Activated naive CD4-positive, alpha-beta T cell treated with anti-CD3 and anti-CD28 coated beads, Interleukin-2, amount 50 U/mL, for 16 hours (primary cell): ENCODE data around the gene DMAC2.
"Not testable (repeated sequence)": the region's sequence is repeated elsewhere in the genome, so short reads cannot be mapped to it uniquely, and the experiment has no call there.

Experiments used
- DNase-seq: peaks from one replicate; pipeline ENCODE4 v3.0.0-alpha.2; 2020

The DMAC2 gene

DNA sequence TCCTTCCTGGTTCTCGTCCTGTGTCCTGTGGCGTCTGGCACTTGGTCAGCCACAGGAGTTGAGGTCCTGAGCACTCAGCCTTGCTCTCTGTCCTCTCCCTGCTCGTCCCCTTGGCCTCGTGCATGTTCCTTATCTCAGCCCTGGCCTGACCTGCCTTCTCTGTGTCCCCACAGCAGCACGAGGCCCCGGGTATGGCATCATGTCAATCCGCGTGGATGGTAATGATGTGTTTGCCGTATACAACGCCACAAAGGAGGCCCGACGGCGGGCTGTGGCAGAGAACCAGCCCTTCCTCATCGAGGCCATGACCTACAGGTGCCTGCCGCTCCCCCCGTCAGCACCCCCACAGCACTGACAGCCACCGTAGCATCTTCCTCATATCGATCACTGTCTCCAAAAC, 17.3 kb downstream of the DMAC2 start:
- no peak for DNase-seq

DNA sequence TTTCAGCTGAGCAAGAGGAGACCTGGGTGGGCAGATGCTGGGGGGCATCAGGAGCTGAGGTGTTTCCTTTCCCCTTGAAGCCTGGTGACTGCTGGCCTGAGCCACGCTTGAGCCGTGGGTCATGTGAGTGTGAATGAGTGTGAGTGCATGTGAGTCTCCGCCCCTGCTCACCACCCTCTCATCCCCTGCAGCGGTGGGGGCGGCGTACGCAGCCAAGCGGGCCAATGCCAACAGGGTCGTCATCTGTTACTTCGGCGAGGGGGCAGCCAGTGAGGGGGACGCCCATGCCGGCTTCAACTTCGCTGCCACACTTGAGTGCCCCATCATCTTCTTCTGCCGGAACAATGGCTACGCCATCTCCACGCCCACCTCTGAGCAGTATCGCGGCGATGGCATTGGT, 17.7 kb downstream of the DMAC2 start:
- no peak for DNase-seq

DNA sequence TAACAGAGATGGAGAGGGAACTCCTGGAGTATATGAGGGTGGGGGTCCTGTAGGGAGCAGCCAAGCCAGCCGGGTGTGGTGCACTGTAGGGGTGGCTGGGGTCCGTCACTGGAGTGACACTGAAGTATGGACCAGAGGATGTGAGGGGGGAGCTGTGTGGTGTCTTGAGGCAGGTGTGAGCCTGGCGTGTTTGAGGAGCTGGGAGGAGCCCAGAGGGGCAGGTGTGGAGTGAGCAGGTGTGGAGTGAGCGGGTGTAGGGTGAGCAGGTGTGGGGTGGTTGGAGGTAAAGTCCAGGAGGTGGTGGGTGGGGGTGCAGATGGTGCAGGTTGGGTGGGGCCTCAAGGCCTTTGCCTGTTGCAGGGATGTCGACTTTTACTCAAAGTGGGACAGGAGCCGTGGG, 18.4 kb downstream of the DMAC2 start:
- no peak for DNase-seq

DNA sequence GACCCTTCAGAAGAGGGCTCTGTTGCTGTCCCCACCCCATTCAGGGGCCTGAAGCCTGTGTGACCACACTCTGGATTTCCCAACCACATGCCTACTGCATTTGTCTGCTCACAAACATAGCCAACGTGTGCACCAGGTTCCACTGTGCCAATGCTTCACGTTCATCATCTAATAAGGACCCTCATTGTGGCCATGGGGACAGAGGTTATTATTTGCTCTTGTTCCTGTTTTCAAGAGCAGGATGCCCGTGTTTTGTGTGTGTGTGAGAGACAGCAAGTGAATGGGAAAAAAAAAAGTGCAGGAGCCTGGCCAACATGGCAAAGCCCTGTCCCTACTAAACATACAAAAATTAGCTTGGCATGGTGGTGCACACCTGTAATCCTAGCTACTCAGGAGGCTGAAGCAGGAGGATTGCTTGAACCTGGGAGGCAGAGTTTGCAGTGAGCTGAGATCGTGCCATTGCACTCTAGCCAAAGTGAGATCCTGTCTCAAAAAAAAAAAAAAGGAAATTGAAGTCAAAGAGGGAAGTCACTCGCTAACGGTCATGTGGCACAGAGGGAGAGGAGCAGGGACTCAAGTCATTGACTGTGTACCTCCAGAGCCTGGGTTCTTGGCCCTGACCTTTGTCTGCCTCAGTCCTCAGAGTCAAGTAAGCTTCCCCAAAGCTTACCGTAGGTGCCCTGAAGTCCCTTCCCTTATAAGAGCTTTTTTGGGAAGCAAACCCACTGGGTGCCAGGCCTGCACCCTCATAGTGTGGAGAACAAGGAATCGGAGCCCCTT, 19.4 kb downstream of the DMAC2 start:
- no peak for DNase-seq

DNA sequence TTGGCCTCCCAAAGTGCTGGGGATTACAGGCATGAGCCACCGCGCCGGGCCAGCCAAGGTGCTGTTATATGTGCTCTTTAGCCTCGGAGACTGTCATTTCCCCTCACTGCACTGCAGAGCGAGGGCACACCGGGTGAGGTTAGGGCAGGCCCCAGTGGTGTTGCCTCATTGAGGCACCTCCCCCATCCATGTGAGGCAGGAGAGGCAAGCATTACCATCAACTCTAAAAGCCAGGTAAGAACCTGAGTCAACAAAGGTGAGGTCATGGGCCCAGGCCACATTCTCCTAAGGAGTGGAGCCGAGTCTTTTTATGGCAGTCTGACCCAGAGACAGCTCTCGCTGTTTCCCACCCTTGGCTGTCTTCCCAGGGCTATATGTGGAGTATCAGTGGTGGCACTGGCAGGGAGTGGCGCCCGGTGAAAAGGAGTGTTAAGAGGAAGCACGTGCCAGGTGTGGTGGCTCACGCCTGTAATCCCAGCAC, 23.5 kb downstream of the DMAC2 start:
- no peak for DNase-seq

DNA sequence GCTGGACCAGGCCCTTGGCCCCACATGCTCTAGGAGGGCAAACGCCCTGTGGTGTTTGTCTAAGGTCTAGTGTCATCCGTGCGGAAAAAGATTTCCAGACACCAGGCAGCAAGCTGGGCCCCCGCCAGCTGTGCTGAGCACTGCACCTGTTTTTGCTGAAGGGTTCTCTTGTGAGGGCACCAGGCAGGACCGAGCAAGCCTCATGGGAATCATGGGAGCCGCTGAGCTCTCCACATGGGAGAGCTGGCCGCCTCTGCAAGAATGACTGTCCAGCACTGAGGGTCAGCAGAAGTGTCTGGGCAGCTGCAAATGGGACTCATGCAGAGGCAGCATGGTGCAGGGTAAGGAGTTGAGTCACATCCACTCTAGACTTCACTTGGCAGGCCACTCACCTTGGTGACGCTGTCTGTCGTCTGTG, 24.5 kb downstream of the DMAC2 start:
- no peak for DNase-seq

DNA sequence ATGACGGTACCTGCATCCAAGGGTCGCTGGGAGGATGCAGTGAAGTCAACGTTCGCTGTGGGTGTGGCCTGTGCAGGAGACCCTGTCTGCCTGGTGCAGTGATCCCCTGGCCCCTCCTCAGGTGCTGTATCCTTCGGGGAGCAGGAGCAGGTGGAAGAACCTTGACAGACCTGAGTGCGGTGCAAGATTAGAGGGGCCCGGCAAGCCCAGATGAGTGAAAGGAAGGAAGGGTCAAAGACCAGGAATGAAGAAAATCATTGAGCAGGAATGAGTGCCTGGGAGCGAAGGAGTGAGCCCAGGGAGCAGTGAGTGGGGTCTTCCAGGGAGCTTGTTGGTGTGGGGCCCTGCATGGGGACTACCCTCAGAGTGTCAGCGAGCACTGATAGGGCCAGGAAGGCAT, 25.3 kb downstream of the DMAC2 start:
- no peak for DNase-seq

DNA sequence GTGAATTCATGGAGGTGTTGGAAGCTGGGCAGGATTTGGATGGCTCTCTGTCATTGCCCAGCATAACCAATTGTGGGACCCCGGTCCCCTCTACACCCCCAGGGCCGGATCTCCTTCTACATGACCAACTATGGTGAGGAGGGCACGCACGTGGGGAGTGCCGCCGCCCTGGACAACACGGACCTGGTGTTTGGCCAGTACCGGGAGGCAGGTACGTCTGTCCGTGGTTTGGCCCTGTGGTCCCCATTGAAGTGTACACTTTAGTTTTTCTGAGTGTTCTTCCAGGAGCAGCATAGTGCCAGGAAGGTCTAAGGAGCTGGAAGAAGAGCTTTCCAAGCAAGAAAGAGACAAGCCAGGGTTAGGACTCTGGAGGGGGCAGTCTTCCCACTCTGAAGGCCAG, 25.8 kb downstream of the DMAC2 start:
- no peak for DNase-seq

DNA sequence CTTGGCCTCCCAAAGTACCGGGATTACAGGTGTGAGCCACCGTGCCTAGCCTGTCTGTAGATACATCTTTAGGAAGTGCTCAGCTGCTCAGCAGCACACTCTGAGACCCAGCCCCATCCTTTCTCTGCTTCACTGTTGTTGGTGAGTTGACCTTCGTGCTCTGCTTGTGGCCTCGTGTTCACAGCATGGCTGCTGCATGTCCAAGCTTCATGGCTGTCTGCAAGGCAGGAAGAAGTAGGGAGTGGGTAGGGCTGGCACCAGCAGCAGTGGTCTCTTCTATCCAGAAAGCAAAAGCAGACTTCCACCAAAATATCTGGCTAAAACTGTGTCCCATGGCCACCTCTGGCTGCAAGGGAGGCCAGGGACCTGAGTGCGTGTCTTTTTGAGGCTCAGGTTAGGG, 26.8 kb downstream of the DMAC2 start:
- DNase-seq, result no peak

DNA sequence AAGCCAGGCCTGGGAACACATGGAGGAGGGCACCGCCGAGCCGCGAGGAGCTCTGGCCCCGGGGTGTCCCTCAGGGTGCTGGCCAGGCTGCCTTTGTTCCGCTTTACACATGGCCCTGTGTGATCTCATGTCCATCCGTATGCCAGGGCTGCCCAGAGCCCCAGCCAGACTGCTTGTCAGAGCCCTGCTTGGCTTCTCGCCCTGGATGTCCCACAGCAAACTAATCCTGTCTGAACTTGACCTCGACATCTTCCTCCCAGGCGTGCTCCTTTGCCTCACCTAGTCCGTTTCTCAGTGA, 27.8 kb downstream of the DMAC2 start:
- no peak for DNase-seq

DNA sequence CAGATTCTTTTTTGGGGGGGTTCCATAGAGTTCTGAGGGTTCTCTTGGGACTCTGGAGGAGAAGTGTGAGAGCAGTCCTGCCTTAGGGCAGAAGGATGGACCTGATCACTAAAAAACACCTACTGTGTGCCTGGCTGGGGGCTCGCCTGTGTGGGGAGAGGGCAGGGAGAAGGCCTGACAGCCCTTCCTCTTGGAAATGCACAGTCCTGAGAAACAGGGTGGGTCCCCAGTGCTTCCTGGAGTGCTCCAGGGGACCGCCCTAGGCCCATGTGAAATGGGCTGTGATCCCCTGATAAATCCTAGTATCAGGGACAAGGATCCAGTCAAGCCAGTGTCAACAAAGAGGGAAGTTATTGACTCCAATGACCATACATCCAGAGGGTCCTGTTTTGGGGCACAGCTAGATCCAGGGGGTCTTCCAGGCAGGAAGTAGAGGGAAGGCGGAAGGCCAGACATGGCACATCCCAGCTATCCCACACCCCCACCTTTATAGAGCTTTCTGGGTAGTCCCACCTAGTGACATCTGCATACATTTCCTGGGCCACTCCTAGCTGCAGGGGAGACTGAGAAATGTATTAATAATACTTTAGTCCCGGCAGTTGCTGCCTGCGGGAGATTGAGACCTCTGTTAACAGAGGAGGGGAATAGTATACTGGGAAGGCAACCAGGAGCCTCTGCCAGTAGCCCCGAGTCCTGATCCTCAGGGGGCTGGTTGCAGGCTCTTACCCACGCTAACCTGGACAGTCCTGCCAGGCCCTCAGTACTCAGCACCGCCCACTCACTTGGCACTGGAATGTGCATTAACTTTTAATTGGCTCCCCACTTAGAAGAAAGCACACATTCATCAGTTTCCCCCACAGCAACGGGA, 28.4 kb downstream of the DMAC2 start:
- DNase-seq, result no peak

DNA sequence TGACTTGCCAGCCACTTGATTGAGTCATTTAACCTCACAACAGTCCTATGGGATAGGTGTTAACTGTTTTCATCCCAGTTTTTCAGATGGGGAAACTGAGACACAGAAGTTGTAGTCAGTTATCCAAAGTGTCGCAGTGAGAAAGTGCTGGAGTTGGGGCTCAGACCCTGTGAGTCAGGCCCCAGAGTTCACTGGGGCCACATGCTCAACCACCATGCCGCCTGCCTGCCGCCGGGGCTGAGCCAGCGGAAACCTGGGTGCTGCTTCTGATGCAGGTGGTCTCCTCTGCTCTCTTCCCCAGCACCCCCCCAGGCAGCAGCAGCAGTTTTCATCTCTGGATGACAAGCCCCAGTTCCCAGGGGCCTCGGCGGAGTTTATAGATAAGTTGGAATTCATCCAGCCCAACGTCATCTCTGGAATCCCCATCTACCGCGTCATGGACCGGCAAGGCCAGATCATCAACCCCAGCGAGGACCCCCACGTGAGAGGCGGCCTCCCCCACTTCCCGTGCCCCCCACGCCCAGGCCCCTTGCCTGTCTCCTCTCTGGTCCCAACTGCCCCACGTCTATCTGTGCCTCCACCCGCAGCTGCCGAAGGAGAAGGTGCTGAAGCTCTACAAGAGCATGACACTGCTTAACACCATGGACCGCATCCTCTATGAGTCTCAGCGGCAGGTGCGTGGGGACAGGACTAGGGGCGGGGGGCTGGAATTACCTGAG, 29.2 kb downstream of the DMAC2 start:
- no peak for DNase-seq

DNA sequence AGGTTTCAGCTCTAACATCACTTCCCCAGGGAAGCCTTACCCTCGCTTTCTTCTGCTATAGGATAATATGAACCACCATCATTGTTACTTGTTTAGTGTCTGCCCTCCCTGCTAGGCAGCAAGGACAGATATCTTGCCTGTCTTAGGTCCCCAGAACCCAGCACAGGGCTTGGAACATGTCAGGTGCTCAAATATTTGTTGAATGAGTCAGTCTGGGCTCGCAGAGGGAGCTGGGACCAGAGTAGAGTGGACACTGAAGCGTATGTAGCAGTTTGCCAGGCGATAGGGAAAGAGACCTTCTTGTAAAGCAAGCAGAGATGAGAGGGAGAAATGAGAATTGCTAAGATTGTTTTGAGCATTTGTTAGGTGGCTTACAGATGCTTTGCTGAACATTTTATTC, 30.4 kb downstream of the DMAC2 start:
- DNase-seq, result no peak

DNA sequence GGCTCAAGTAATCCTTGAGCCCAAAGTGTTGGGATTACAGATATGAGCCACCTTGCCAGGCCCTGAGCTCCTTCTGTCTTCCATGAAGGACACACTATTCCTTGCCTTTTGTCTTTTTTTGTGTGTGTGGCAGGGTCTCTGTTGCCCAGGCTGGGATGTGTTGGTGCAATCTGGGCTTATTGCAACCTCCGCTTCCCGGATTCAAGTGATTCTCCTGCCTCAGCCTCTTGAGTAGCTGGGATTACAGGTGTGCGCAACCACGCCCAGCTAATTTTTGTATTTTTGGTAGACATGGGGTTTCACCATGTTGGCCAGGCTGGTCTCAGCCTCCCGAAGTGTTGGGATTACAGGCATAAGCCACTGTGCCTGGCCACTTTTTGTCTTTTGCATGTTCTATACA, 30.9 kb downstream of the DMAC2 start:
- not testable (repeated sequence) for DNase-seq

DNA sequence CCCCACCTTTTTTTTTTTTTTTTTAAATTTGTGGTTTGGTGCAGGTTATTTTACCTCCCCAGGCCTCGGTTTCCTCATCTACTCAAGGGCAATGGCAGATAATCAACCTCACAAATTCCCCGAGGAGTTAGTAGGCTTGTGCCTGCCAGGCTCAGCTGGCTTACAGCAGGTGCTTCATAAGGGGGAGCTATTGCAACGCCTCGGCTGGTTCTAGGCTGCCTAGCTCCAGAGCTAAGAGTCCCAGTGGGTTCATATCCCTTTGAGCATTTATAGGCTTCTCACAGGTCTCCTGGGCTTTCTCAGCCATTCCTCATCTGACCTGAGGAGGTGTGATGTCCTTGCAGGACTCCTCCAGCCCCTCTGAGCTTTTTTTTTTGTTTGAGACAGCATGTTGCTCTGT, 31.5 kb downstream of the DMAC2 start:
- DNase-seq, result no peak

DNA sequence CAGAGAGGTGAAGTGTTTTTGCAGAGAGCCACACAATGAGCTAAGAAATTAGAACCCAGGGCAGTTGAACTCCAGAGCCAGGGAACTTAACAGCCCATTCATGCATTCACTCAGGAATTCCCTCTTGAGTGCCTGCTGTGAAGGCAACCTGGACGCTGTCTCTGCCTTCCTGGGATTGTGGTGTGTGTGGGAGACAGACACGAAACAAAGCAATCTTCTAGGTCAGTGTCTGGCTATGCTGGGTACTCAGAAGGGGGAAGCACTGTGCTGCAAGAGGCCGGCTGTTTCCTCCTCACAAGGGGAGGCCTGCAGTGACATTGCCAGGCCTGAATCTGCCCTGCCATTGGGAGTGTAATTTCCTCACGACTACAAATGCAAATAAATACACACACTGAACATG, 32.4 kb downstream of the DMAC2 start:
- no peak for DNase-seq

DNA sequence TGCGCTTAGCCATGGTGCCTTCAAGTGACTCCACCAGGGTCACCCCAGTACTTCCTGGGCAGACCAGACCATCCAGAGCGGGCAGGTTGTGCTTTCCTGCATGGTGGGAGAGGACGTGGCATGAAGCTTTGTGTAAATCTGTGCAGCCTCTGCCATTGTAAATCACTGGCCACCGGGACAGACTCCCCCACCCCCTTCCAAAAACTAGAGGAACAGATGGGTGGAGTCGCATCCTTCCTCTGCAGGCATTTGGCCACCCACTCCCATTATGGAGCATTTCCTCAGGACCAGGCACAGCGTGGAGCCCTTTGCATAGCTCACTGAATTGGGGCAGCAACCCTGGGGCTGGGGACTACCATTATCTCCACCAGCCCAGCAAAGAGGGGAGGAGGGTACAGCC, 33.9 kb downstream of the DMAC2 start:
- DNase-seq, result no peak

DNA sequence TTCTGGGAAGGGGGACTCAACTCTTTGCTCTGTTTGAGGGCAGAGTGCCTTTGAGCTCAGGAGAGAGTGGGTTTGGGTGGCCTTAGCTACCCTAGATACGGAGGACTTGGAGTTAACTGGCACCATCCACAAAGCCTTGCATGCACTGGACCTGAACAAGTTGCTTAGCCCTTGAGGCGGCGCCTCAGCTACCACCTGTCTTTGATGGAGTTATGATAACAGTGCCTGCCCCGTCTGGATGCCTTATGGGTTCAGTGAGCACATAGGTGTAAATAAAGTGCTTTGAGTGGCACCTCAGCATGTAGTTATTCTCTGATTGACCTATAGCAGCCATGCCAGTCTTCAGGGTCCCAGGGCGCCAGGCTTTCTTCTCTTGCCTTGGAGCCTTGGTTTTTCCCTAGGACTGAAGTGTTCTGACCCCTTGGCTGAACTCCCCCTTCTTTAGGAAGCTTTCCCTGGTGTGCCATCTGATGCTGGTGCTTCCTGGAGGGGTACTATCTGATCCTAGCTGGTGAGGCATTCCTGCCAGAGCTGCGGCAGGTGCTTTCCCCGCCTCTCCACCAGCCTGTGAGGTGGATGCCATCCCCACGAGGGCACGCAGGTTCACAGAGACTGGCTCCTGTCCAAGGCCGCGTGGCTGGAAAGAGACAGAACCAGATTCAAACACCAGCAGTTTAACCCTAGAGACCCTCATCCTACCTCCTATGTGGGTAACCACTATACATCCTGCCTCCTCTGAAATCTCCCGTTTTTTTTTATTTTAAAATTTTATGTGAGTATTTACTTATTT, 36.3 kb downstream of the DMAC2 start:
- DNase-seq, result no peak

DNA sequence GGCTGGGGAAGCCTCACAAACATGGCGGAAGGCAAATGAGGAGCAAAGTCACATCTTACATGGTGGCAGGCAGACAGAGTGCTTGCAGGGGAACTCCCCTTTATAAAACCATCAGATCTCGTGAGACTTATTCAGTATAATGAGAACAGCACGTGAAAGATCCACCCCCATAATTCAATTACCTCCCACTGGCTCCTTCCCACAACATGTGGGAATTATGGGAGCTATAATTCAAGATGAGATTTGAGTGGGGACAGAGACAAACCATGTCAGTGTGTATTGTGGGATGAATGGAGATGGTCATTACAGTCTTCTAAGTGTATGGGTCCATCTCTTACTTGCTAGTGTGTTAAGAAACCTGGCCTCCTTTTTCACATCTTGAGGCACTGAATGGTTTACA, 37.7 kb downstream of the DMAC2 start:
- no peak for DNase-seq

DNA sequence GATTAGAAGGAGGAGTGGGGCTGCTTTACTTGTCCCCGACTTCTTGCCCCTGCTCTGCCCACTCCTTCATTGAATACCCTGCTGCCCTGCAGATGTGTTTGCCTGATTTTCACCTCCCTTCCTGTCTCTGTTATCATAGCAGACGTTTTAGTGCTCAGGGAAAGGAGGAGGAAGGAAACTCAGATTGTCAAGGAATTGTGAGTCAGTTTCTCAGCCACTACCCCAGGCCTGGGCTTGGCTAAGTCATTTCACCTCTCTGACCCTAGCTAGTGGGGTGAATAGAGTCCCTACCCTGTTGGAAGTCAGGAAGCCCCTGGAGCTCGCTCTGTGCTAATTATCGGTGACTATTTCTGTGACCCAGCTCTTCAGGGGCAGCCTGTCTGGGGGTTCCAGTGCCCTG, 38.2 kb downstream of the DMAC2 start:
- no peak for DNase-seq

DNA sequence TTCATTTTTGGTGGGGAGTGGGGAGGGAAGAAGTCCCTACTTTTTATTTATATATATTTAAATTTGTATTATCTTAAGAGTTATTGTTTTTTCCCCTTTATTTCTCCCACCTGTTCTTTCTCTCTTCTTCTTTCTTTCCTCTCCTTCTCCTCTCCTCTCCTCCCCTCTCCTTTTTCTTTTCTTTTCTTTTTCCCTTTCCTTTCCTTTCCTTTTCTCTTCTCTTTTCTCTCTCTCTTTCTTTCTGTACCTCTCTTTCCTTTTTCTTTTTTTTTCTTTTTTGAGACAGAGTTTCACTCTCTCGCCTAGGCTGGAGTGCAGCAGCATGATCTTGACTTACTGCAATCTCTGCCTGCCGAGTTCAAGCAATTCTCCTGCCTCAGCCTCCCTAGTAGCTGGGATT, 40.2 kb downstream of the DMAC2 start:
- DNase-seq, result no peak

DNA sequence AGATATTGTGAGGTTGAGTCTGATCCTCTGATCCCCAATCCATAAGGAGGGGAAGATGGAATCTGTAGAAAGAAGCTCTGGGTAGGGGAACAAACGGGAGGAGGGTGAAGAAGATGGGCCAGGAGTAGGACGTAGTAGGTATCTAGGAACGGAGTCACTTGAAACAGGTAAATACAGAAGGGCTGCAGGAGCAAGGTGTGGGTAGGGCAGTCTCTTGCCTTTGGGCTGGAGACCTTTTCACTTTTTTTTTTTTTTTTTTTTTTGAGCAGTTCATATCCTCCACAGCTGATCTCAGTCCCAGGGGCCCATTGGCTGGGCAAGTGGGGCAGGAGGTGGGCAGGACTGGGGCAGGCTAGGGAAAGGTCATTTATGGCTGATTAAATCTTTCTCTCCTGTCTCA, 40.6 kb downstream of the DMAC2 start:
- DNase-seq, result no peak

DNA sequence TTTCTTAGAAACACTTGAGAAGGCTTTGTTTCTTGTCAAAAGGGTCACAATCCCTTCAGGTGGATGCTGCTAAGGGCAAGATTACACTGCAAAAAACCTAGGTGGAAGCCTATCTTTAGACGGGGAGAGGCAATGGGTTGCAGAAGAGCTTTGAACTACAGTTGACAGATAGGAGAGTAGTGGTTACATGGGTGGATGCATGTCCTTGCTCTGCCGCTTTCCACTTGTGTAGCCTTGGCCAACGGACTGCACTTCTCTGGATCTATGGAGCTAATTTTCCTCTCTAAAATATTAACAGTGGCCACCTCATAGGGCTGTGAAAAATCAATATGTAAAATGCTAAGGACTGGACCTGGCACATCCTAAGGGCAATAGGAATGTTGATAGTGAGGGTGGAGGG, 41.1 kb downstream of the DMAC2 start:
- DNase-seq, result no peak
